CD4-positive, alpha-beta T cell treated with Interferon gamma for 1 hour (primary cell): Measurements from ENCODE around the gene KLHL29.

Source experiments
- DNase-seq: peaks from one replicate; pipeline ENCODE4 v3.0.0-alpha.2; 2020

KLHL29 gene

GRCh38 chr2:23478933-23479683, 94.1 kb downstream of the KLHL29 start:
- no peak for DNase-seq

DNA sequence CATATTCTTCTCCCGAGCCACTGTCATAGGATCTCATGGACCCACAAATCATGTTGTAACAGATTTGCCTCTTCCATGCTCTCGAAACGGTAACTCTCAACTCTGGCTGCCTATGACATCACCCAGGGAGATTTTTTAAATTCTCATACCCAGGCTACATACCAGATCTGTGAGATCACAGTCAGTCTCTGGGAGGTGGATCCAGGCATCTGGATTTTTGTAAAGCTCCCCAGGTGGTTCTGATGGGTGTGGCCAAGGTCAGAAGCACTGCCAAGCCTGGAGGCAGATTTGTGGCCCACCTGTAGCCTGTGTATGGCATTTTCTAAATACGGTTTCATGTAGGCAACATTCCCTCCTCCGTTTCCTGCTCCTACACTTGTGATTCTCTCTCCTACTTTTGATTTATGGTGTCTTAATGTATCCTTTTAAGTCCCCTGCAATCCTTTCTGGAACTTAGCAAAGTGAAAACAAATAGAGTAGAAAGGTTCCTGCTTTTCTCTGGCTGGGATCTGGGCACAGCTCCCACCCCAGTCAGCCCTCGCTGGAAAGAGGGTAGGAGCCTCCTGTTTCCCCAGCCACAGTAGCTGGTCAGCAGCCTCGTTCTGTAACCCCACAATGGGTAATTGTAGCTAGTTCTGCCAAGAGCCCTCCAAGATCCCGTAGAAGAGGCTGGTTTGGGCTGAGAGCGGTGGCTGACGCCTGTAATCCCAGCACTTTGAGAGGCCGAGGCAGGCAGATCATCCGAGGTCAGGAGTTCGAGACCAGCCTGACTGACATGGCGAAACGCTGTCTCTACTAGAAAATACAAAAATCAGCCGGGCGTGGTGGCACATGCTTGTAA, 96.2 kb downstream of the KLHL29 start:
- no peak for DNase-seq

DNA sequence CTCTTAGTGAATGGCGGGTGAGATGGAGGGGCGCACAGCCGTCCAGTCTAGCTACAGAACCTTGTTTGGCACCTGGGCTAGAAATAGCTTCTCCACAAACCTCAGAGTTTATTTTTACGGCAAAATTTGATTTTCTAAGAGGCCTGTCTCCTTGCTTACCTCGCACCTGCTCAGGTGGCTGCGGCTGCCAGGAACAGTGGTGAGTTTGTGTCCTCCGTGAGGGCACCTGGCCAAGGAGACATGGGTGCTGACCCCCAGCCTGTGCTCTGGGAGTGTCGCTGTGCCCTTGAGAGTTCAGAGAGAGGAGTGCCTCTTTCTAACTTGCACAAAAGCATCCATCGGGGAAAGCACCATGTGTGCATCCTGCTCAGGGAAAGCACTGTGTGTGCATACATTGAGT, 97.2 kb downstream of the KLHL29 start:
- no peak for DNase-seq

- no peak for DNase-seq
Observed at GRCh38 chr2:23482607-23483006, 97.6 kb downstream of the KLHL29 start.

DNA sequence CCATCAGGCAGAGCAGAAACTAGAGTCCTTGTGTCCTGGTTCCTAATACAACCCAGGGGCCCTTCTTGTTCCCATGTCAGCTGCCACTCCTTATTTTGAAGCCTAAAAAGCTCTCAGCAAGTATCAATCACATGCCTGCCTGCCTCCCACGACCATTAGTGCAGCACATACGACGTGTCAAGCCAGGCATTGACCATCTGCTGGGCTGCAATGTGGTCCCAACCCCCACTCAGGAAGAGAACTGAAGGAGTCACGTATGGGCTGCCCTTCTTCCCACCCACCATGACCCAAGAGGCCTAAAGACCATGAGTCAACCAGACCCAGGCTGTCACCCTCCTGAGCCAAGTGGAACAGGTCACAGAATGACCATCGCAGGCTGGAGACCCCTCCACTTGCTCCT, 98.8 kb downstream of the KLHL29 start:
- no peak for DNase-seq

GRCh38 chr2:23484275-23484674, 99.3 kb downstream of the KLHL29 start:
- no peak for DNase-seq

- no peak for DNase-seq
Observed at GRCh38 chr2:23484767-23485166, 99.8 kb downstream of the KLHL29 start.

GRCh38 chr2:23485261-23485660, 100.3 kb downstream of the KLHL29 start:
- no peak for DNase-seq

DNA sequence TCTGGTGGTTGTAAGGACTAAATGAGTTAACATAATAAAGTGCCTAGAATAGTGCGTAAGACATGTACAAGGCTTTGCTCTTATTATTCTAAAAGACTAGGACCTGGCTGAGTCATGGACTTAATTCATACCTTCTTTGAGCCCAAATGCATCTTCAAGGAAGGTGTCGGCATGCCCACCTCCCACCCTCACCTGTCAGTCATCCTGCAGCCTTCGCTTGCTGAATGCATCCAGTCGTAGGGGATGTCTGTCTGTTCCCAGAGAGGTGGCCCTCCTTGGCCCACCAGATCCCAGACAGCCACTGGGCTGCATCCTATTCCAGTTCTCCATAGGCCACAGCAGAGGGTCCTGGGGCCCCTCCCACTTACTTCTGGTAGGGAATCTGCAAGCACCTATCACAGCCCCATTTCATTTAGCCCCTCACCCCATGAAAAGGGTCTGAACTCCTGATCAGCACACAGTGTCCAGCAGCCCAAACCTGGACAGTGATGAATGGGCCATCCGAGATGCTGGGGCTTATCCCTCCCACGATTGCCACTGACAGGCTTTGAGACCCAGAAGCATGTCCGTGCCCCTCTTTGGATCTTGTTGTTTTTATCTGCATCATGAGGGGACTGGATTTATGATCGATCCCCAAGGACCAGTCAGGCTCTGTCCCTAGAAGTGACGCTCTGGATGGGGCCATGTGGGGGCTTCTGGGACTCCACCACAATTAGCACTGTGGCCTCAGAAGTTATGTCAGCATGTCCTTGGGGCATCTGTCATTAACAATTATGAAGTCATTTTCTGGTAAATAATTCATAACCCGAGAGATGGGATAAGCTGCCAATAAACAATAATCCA, 101.1 kb downstream of the KLHL29 start:
- DNase-seq, result no peak

DNA sequence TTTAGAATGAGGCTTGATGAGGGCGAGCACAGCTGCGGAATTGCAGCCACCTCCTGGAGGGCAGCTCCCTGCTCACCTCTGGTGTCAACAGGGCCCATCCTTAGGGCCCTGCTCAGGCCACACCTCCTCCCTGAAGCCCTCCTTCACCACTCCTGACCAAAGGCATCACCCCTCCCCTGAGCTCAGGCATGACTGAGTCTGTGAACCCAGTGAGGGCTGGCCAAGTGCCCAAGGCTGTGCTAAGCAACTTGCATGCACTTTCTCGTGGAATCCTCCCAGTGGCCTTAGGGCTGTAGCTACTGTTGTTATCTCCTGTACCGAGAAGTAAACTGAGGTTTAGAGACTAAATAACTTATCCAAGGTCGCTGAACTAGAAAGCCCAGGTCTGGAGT, 101.7 kb downstream of the KLHL29 start:
- DNase-seq, result no peak

- DNase-seq, result no peak
Observed at GRCh38 chr2:23487735-23488492, 102.9 kb downstream of the KLHL29 start.

GRCh38 chr2:23488584-23488983, 103.6 kb downstream of the KLHL29 start:
- DNase-seq, result no peak

- DNase-seq, result no peak
Observed at GRCh38 chr2:23489471-23490322, 104.7 kb downstream of the KLHL29 start.

GRCh38 chr2:23491591-23492336, 106.8 kb downstream of the KLHL29 start:
- DNase-seq, result no peak

GRCh38 chr2:23492337-23492675, 107.3 kb downstream of the KLHL29 start:
- no peak for DNase-seq

DNA sequence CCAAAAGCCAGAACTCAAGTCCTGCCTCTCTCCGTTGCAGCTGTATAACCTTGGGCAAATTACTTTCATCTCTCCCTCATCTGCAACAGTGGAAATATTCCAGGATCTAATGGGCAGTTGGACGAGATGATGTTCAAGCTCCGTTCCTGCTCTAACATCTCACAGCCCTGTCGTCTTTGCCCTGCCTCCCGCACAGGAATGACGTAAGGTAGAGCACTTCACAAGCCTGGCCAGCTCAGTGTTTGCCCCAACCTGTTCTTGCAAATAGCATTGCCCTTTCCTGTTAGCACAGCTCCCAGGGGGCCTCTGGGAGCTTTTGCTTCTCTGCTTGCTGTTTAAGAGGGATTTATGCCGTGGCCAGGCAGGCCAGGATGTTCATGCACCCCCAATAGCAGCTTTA, 107.9 kb downstream of the KLHL29 start:
- no peak for DNase-seq

DNA sequence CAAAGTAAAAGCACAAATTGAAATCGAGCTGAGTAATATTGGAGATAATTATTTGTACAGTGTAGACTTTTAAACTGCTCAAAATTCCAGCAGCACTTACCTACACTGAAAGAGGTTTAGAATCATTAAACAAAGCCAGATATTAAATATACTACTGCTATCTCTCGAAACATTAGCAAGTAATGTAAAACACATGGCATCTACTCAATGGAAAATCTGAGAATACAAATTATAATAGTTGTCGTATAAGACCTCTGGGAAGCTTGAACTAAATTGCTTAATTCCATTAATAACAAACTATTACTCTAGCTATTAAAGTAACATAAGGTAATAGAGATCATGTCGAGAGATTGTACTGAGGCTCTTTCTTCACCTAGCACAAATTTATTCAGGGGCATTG, 108.9 kb downstream of the KLHL29 start:
- no peak for DNase-seq

GRCh38 chr2:23494286-23494685, 109.3 kb downstream of the KLHL29 start:
- DNase-seq, result no peak

DNA sequence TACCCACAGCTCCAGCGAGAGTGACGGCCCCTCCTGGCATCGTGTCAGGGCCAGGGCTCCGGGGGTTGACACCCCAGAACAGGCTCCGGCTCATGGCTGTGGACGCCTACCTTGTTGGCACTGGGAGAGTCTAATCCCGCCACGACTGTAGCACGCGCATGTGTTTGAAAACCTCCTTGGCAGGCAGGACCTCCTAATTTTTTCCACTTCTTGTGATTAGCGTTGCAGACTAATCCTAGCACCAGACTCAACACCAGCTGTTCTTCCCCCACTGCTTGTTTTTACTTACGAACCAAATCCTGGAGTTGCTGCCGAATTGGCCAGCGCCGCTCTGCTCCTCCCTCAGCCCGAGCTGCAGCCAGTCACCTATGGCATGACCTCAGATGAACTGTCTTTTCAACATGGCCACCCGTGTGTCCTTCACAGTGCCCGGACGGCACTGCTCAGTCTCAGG, 110.7 kb downstream of the KLHL29 start:
- no peak for DNase-seq

- no peak for DNase-seq
Observed at GRCh38 chr2:23496456-23496855, 111.5 kb downstream of the KLHL29 start.

DNA sequence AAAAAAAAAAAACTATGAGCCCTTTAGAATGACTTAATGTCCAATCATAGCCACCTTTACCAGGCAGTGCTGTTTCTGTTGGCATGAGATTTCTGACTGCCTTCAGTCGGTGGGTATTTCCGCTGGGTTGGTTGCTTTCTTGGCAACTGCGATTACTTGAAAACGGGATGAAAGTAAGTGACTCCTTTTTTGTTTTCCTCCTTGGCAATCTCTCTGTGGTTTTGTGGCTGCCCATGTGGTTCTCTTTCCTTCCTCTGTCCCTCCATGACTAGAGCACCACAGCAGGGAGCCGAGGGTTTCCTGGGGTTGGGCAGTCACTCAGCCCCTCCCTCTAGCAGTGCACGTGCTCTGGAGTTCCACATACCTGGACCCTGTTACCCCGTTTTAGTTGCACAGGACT, 112.1 kb downstream of the KLHL29 start:
- no peak for DNase-seq
